ENCODE data around the gene INTS6.

Gene INTS6

GRCh38 chr13:51396352-51396751, 56.5 kb downstream of the INTS6 start:
- H3K27ac ChIP-seq = no peak overlapping the region
- DNase-seq = no peak

GRCh38 chr13:51394724-51395123, 58.1 kb downstream of the INTS6 start:
- no peak overlapping the region for H3K27ac ChIP-seq
- TF ChIP-seq CTCF (IDR thresholded peaks at IDR 0.05; ENCODE audit: low read depth, low read length) = no peak
- no peak overlapping the region for H3K4me3 ChIP-seq (ENCODE audit: low read depth, low read length)
- H3K27me3 ChIP-seq (ENCODE audit: insufficient read depth, low read depth, severe bottlenecking) = no peaks in the 10 kb centered on the region
- no peaks in the 10 kb centered on the region for H3K36me3 ChIP-seq
- no peak for DNase-seq
- no peaks in the 10 kb centered on the region for H3K9me3 ChIP-seq (ENCODE audit: severe bottlenecking)

More at GRCh38 chr13:51396352-51396751, 56.5 kb downstream of the INTS6 start:
- H3K36me3 ChIP-seq = no peaks in the 10 kb centered on the region
- H3K27me3 ChIP-seq (ENCODE audit: insufficient read depth, low read depth, severe bottlenecking) = no peaks in the 10 kb centered on the region
- H3K9me3 ChIP-seq (ENCODE audit: severe bottlenecking) = no peaks in the 10 kb centered on the region
- H3K4me3 ChIP-seq (ENCODE audit: low read depth, low read length) = no peak overlapping the region
- TF ChIP-seq CTCF (IDR thresholded peaks at IDR 0.05; ENCODE audit: low read depth, low read length) = no peak

GRCh38 chr13:51385114-51385513, 67.7 kb downstream of the INTS6 start:
- no peaks in the 10 kb centered on the region for H3K36me3 ChIP-seq
- no peak overlapping the region for H3K4me3 ChIP-seq (ENCODE audit: low read depth, low read length)
- H3K27ac ChIP-seq = no peak overlapping the region
- no peak for TF ChIP-seq CTCF (IDR thresholded peaks at IDR 0.05; ENCODE audit: low read depth, low read length)
- no peak for DNase-seq
- H3K27me3 ChIP-seq (ENCODE audit: insufficient read depth, low read depth, severe bottlenecking) = no peaks in the 10 kb centered on the region
- no peaks in the 10 kb centered on the region for H3K9me3 ChIP-seq (ENCODE audit: severe bottlenecking)

DNA sequence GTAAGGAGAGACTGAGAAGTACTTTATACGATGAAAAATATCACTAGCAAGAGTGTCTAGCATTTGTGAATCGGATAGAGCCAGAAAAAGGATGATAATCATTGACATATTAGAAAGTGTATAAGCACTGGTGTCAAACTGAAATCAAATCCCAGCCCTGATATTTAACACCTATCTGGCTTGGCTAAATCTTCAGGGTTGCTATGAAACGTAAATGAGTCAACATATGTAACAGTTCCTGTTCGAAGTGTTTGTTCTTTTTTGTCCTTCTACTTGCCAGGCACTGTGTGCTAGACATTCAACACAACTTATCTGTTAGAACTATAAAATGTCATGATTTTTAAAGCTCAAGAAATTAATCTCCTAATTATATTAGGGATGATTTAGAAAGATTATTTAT, 72.6 kb downstream of the INTS6 start:
- H3K4me3 ChIP-seq (ENCODE audit: low read depth, low read length) = no peak overlapping the region
- DNase-seq = no peak
- H3K27ac ChIP-seq = no peak overlapping the region
- H3K27me3 ChIP-seq (ENCODE audit: insufficient read depth, low read depth, severe bottlenecking) = no peaks in the 10 kb centered on the region
- H3K9me3 ChIP-seq (ENCODE audit: severe bottlenecking) = no peaks in the 10 kb centered on the region
- no peaks in the 10 kb centered on the region for H3K36me3 ChIP-seq
- no peak for TF ChIP-seq CTCF (IDR thresholded peaks at IDR 0.05; ENCODE audit: low read depth, low read length)

- no peaks in the 10 kb centered on the region for H3K27me3 ChIP-seq (ENCODE audit: insufficient read depth, low read depth, severe bottlenecking)
- H3K9me3 ChIP-seq (ENCODE audit: severe bottlenecking) = no peaks in the 10 kb centered on the region
- H3K4me3 ChIP-seq (ENCODE audit: low read depth, low read length) = no peak overlapping the region
- peaks cover 8% of the 10 kb centered on the region; the same call in 1 of the 2 replicates for H3K36me3 ChIP-seq
- H3K27ac ChIP-seq = no peak overlapping the region
- no peak for DNase-seq
- no peak for TF ChIP-seq CTCF (IDR thresholded peaks at IDR 0.05; ENCODE audit: low read depth, low read length)
These were observed 79.4 kb downstream of the INTS6 start for GRCh38 chr13:51373451-51373850.

- Histone ChIP-seq H3K27ac (no peak overlapping the region), H3K36me3 (peaks cover 8% of the 10 kb centered on the region; the same call in 1 of the 2 replicates), H3K4me3 (ENCODE audit: low read depth, low read length) (no peak overlapping the region), H3K27me3 (ENCODE audit: insufficient read depth, low read depth, severe bottlenecking) (no peaks in the 10 kb centered on the region), H3K9me3 (ENCODE audit: severe bottlenecking) (no peaks in the 10 kb centered on the region)
- no peak for TF ChIP-seq CTCF (IDR thresholded peaks at IDR 0.05; ENCODE audit: low read depth, low read length)
- DNase-seq = no peak
These were observed 81.0 kb downstream of the INTS6 start for GRCh38 chr13:51371768-51372399.

Data from WERI-Rb-1 (cell line).